ENCODE data around the gene GAL3ST1.

GAL3ST1 gene

GRCh38 chr22:30574997-30575671 is 669 bp upstream of the GAL3ST1 start:
- TF ChIP-seq CTCF (IDR thresholded peaks at IDR 0.05) = no peak

- TF ChIP-seq CTCF (IDR thresholded peaks at IDR 0.05) = no peak
These were observed 821 bp downstream of the GAL3ST1 start for GRCh38 chr22:30573594-30574094.

- no peak for TF ChIP-seq CTCF (IDR thresholded peaks at IDR 0.05)
These were observed 1.4 kb downstream of the GAL3ST1 start for GRCh38 chr22:30572840-30573593.

GRCh38 chr22:30572210-30572609 is 2.3 kb downstream of the GAL3ST1 start:
- no peak for TF ChIP-seq CTCF (IDR thresholded peaks at IDR 0.05)

DNA sequence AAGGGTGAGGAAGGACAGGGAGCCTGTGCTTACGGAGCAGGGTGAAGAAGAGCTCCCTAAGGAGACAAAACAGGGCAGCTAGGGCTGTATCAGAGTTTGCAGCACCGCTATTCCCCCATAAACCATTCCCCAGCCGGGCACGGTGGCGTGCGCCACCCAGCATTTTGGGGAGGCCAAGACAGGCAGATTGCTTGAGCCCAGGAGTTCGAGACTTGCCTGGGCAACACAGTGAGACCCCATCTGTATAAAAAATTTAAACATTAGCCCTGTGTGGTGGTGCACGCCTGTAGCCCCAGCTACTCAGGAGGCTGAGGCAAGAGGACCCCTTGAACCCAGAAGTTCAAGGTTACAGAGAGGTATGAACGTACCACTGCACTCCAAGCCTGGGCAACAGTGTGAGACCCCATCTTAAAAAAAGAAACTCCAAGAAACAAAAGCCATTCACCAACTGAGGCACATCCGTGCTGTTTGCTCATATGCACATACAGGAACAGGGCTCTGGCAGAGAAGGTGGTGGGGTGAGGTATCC is 4.7 kb downstream of the GAL3ST1 start:
- TF ChIP-seq CTCF (IDR thresholded peaks at IDR 0.05) = no peak

- TF ChIP-seq CTCF (IDR thresholded peaks at IDR 0.05) = no peak
These were observed 6.2 kb downstream of the GAL3ST1 start for GRCh38 chr22:30568137-30568805.

DNA sequence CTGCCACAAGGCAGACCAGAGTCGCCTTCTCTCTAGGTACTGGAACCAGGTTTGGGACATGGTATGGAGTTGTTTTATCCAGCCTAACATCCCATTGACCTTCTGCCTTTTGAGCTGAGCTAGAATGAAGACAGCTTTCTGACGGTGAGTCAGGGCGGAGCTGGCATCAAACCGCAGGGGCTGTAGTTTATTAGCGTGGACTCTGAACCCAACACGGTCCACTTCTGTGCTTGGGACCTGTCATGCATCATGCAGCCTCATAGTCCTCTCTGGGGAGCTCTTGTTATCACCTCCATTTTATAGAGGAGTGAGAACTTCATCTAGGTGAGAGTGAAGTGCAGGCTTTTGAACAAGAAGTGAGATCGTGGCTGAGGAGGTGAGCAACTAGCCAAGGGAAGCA is 8.3 kb downstream of the GAL3ST1 start:
- TF ChIP-seq CTCF (IDR thresholded peaks at IDR 0.05) = no peak
